Stimulated activated naive CD4-positive, alpha-beta T cell treated with Interleukin-2 at 50 U/mL for 16 hours (primary cell): Measurements from ENCODE around the gene SPACA7.

ENCODE experiments used
- DNase-seq: peaks from one replicate; lab custom pipeline; 2025; lab: John Stamatoyannopoulos, UW

Gene SPACA7

GRCh38 chr13:112376050-112376681 lies at the start of gene SPACA7:
Gene SPACA7, plus strand, starts transcription at chr13:112376355. Its CDS starts 31 bp downstream, at chr13:112376386.
- DNase-seq = no peak

GRCh38 chr13:112326821-112327370 lies 49.3 kb upstream of the SPACA7 start:
- no peak for DNase-seq

GRCh38 chr13:112328936-112329335 lies 47.2 kb upstream of the SPACA7 start:
- DNase-seq = no peak

- DNase-seq = no peak
Measured at GRCh38 chr13:112329376-112329775, 46.8 kb upstream of the SPACA7 start.

- DNase-seq = no peak
Measured at GRCh38 chr13:112330066-112330465, 46.1 kb upstream of the SPACA7 start.

GRCh38 chr13:112330479-112331381 lies 45.4 kb upstream of the SPACA7 start:
- DNase-seq = no peak

- DNase-seq = no peak
Measured at GRCh38 chr13:112331675-112332074, 44.5 kb upstream of the SPACA7 start.

- no peak for DNase-seq
Measured at GRCh38 chr13:112332727-112333126, 43.4 kb upstream of the SPACA7 start.

GRCh38 chr13:112333756-112334543 lies 42.2 kb upstream of the SPACA7 start:
- DNase-seq = no peak

- no peak for DNase-seq
Measured at GRCh38 chr13:112335135-112335534, 41.0 kb upstream of the SPACA7 start.

GRCh38 chr13:112341446-112341845 lies 34.7 kb upstream of the SPACA7 start:
- DNase-seq = no peak

- no peak for DNase-seq
Measured at GRCh38 chr13:112341976-112342735, 34.0 kb upstream of the SPACA7 start.

- DNase-seq = no peak
Measured at GRCh38 chr13:112342841-112343361, 33.3 kb upstream of the SPACA7 start.

GRCh38 chr13:112343591-112343990 lies 32.6 kb upstream of the SPACA7 start:
- DNase-seq = no peak

- DNase-seq = no peak
Measured at GRCh38 chr13:112345826-112346172, 30.4 kb upstream of the SPACA7 start.

- DNase-seq = no peak
Measured at GRCh38 chr13:112346173-112346898, 29.8 kb upstream of the SPACA7 start.

GRCh38 chr13:112346899-112347229 lies 29.3 kb upstream of the SPACA7 start:
- no peak for DNase-seq

GRCh38 chr13:112347986-112348385 lies 28.2 kb upstream of the SPACA7 start:
- DNase-seq = no peak

- no peak for DNase-seq
Measured at GRCh38 chr13:112348642-112349345, 27.4 kb upstream of the SPACA7 start.

- no peak for DNase-seq
Measured at GRCh38 chr13:112349681-112350080, 26.5 kb upstream of the SPACA7 start.
